Vagina (tissue), 2 donors: ENCODE data around the gene ARHGAP45.

Experiments used
- POLR2A ChIP-seq, 2 donors: fragments of 450-650 bp; IDR thresholded peaks; one replicate each; pipeline ENCODE4 v1.6.1; 2017; ENCODE audit warnings: antibody characterized with exemption in 2 of 2, mild to moderate bottlenecking in 2 of 2, moderate library complexity in 2 of 2
- POLR2AphosphoS5 ChIP-seq, 2 donors: sonication (generic); formaldehyde crosslinking; IDR thresholded peaks; one replicate each; pipeline ENCODE4 v1.9.0; 2017; ENCODE audit warnings: antibody characterized with exemption in 2 of 2, mild to moderate bottlenecking in 2 of 2, low read depth in 1 of 2; ENCODE audit not compliant: insufficient read depth in 1 of 2
- TF ChIP-seq, protein P1 (sequence below), 3 experiments: fragments of 450-650 bp in 2 of 3; fragments of 200-600 bp in 1 of 3; sonication (generic) in 1 of 3; IDR thresholded peaks; one replicate each; pipeline ENCODE4 v1.5.1; 2017 to 2019; ENCODE audit warnings: antibody characterized with exemption in 3 of 3, mild to moderate bottlenecking in 2 of 3, moderate library complexity in 2 of 3

GRCh38 chr19:1103132-1103707 is 36.3 kb downstream of the ARHGAP45 start:
- TF ChIP-seq, protein P1, sequence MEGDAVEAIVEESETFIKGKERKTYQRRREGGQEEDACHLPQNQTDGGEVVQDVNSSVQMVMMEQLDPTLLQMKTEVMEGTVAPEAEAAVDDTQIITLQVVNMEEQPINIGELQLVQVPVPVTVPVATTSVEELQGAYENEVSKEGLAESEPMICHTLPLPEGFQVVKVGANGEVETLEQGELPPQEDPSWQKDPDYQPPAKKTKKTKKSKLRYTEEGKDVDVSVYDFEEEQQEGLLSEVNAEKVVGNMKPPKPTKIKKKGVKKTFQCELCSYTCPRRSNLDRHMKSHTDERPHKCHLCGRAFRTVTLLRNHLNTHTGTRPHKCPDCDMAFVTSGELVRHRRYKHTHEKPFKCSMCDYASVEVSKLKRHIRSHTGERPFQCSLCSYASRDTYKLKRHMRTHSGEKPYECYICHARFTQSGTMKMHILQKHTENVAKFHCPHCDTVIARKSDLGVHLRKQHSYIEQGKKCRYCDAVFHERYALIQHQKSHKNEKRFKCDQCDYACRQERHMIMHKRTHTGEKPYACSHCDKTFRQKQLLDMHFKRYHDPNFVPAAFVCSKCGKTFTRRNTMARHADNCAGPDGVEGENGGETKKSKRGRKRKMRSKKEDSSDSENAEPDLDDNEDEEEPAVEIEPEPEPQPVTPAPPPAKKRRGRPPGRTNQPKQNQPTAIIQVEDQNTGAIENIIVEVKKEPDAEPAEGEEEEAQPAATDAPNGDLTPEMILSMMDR (IDR thresholded peaks at IDR 0.05) = no peak
- TF ChIP-seq POLR2A (IDR thresholded peaks at IDR 0.05) (no peak), POLR2AphosphoS5 (IDR thresholded peaks at IDR 0.05; ENCODE audit: insufficient read depth in 1 of 2, low read depth in 1 of 2) (no peak)
